ENCODE data around the gene LRRC4C. TPM values are rescaled to one million over a fixed set of nuclear protein-coding genes. Genes with fewer than 3 reads are reported as not detected.

The LRRC4C gene
- total and polyA plus RNA-seq, 2 donors (not counting 3 experiments of a cell fraction or from before 2014, with no cell fraction given), result not detected

DNA sequence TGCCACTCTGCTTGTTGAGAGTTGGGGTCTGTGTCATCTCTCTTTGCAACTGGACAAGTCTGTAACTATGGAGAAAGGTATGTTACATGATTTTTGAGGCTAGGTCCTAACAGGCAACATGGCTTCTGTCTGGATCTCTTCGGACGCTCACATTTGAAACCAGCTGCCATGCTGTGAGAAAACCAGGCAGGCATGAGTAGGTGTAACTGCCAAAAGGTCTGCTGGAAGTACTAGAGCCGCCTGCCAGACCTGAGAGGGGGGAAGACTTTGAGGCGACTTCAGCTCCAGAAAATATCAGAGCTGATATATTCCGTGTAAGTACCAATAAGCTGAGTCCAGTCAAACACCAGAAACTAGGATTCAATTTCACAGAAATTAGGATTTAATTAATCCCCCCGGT, 579.5 kb downstream of the LRRC4C start:
- dilution Hi-C loops (cut with MboI; ENCODE audit: extremely low pct_ligation_motif_present, low sequenced_read_pairs) (no loop called here), intact Hi-C loops (cut with micrococcal nuclease) (no loop called here)
- Histone ChIP-seq H3K9ac (replicated peaks; ENCODE audit: extremely low read depth, insufficient read depth, low read length) (no peak overlapping the region), H3K4me3 (replicated peaks in 1 of 3; ENCODE audit: insufficient read depth in 1 of 3, low read depth in 1 of 3, low read length in 3 of 3) (no peak overlapping the region), H3K9me1 (replicated peaks; ENCODE audit: control insufficient read depth, extremely low read depth, insufficient read depth, low read length) (no peaks in the 10 kb centered on the region), H3K4me1 (ENCODE audit: control insufficient read depth, extremely low read depth, insufficient read depth, low read length) (no peaks in the 10 kb centered on the region), H3K4me2 (ENCODE audit: insufficient read depth, low read length) (no peak overlapping the region), H3K27me3 (ENCODE audit: control insufficient read depth in 2 of 2, insufficient read depth in 2 of 2, low read length in 2 of 2) (no peaks in the 10 kb centered on the region), H4K20me1 (replicated peaks; ENCODE audit: control insufficient read depth, extremely low read depth, insufficient read depth, low read length) (no peaks in the 10 kb centered on the region), H2AFZ (ENCODE audit: low read depth, low read length) (no peak overlapping the region), H3K79me2 (ENCODE audit: control insufficient read depth, insufficient read depth, low read length) (no peaks in the 10 kb centered on the region), H3K9me3 (replicated peaks; ENCODE audit: control insufficient read depth, insufficient read depth, low read length) (peaks cover 2% of the 10 kb centered on the region), H3K27ac (ENCODE audit: insufficient read depth, low read depth, low read length) (no peak overlapping the region), H3K36me3 (ENCODE audit: control insufficient read depth in 2 of 2, extremely low read depth in 1 of 2, insufficient read depth in 2 of 2, low read length in 2 of 2) (no peaks in the 10 kb centered on the region)
- FAIRE-seq, result no peak
- no peak for DNase-seq (ENCODE audit: low read depth, low spot score)
- no peak for TF ChIP-seq POLR2A (IDR thresholded peaks at IDR 0.05; ENCODE audit: low read depth, low read length)
- TF ChIP-seq, protein P1, sequence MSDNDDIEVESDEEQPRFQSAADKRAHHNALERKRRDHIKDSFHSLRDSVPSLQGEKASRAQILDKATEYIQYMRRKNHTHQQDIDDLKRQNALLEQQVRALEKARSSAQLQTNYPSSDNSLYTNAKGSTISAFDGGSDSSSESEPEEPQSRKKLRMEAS (IDR thresholded peaks at IDR 0.05; ENCODE audit: insufficient read depth, insufficient read length), result no peak
- TF ChIP-seq FOS (IDR thresholded peaks at IDR 0.05; ENCODE audit: borderline replicate concordance, insufficient read depth, low read length), result no peak
- TF ChIP-seq JUN (IDR thresholded peaks at IDR 0.05; ENCODE audit: borderline replicate concordance, insufficient read depth, insufficient read length, low read depth), result no peak
- TF ChIP-seq, protein P2, sequence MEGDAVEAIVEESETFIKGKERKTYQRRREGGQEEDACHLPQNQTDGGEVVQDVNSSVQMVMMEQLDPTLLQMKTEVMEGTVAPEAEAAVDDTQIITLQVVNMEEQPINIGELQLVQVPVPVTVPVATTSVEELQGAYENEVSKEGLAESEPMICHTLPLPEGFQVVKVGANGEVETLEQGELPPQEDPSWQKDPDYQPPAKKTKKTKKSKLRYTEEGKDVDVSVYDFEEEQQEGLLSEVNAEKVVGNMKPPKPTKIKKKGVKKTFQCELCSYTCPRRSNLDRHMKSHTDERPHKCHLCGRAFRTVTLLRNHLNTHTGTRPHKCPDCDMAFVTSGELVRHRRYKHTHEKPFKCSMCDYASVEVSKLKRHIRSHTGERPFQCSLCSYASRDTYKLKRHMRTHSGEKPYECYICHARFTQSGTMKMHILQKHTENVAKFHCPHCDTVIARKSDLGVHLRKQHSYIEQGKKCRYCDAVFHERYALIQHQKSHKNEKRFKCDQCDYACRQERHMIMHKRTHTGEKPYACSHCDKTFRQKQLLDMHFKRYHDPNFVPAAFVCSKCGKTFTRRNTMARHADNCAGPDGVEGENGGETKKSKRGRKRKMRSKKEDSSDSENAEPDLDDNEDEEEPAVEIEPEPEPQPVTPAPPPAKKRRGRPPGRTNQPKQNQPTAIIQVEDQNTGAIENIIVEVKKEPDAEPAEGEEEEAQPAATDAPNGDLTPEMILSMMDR (IDR thresholded peaks at IDR 0.05; ENCODE audit: extremely low read depth in 1 of 2, insufficient read depth in 1 of 2, low read depth in 1 of 2, low read length in 2 of 2), result no peak
- TF ChIP-seq MYC (IDR thresholded peaks at IDR 0.05; ENCODE audit: low read depth, low read length), result no peak
- no peak for TF ChIP-seq EZH2 (IDR thresholded peaks at IDR 0.05; ENCODE audit: borderline replicate concordance, low read depth, low read length, severe bottlenecking)
- TF ChIP-seq POLR2AphosphoS5 (IDR thresholded peaks at IDR 0.05; ENCODE audit: insufficient read depth, low read depth, low read length), result no peak
- TF ChIP-seq GATA2 (IDR thresholded peaks at IDR 0.05; ENCODE audit: insufficient read depth, insufficient read length, low read depth, low read length), result no peak
- ChIA-PET POLR2A (no interaction called here), CTCF (no interaction called here)
- no TSS peak for BruUV-seq (replicated peaks)

All from endothelial cell of umbilical vein (primary cell).